Measurements from ENCODE around the gene TRIM29. TPM values are rescaled to one million over a fixed set of nuclear protein-coding genes. Genes with fewer than 3 reads are reported as not detected.

TRIM29 gene
- total and polyA plus RNA-seq, 2 of the 4 experiments (the other 2 are of a cell fraction): not detected

- Histone ChIP-seq H2AK9ac (replicated peaks; ENCODE audit: low read depth, low read length, poor library complexity) (no peak overlapping the region), H3K36me3 (ENCODE audit: control insufficient read depth, insufficient read depth, low read length) (no peaks in the 10 kb centered on the region), H4K5ac (ENCODE audit: low read depth, low read length) (no peak overlapping the region), H3K4me1 (ENCODE audit: control insufficient read depth, insufficient read depth, low read length) (no peaks in the 10 kb centered on the region), H3K4me3 (ENCODE audit: insufficient read depth, low read depth, low read length) (no peak overlapping the region), H2BK5ac (ENCODE audit: low read depth, low read length, poor library complexity, severe bottlenecking) (no peak overlapping the region), H4K91ac (ENCODE audit: insufficient read depth, low read depth, low read length) (no peak overlapping the region), H2BK15ac (ENCODE audit: low read depth, low read length) (no peak overlapping the region), H3K18ac (ENCODE audit: low read depth, low read length) (no peak overlapping the region), H3K56ac (ENCODE audit: extremely low read depth, insufficient read depth, low read length) (no peak overlapping the region), H2AK5ac (ENCODE audit: low read depth, low read length) (no peak overlapping the region), H3K9me1 (ENCODE audit: insufficient read depth, low read length) (no peaks in the 10 kb centered on the region), H4K20me1 (ENCODE audit: insufficient read depth, low read length) (no peaks in the 10 kb centered on the region), H3K14ac (replicated peaks; ENCODE audit: low read depth, low read length) (no peak overlapping the region), H2AFZ (replicated peaks; ENCODE audit: low read length, poor library complexity) (no peak overlapping the region), H3K27ac (ENCODE audit: insufficient read depth, low read length) (no peak overlapping the region), H3K27me3 (ENCODE audit: control insufficient read depth, insufficient read depth, low read length) (peaks cover 39% of the 10 kb centered on the region), H4K8ac (ENCODE audit: low read depth in 2 of 2, low read length in 2 of 2) (no peak overlapping the region), H3K23ac (ENCODE audit: low read depth, low read length) (no peak overlapping the region), H3K4ac (ENCODE audit: low read depth, low read length) (no peak overlapping the region), H2BK120ac (ENCODE audit: low read depth, low read length) (no peak overlapping the region), H2BK20ac (ENCODE audit: low read depth, low read length) (no peak overlapping the region), H3K4me2 (ENCODE audit: low read depth, low read length) (no peak overlapping the region), H3K9me3 (ENCODE audit: control insufficient read depth, insufficient read depth, low read length) (no peaks in the 10 kb centered on the region), H3K79me1 (ENCODE audit: low read depth in 1 of 2, low read length in 2 of 2) (no peaks in the 10 kb centered on the region), H3K9ac (ENCODE audit: low read depth, low read length) (no peak overlapping the region)
- DNase-seq (no peak), ATAC-seq (ENCODE audit: low read depth) (no peak)
- intact Hi-C loops (cut with micrococcal nuclease): no loop called here
- 86% methylated on average over 1 of the region's 5 CpGs; no CpG with 5 or more reads in 1 of the 2 experiments for WGBS, 2 experiments (ENCODE audit: extremely low coverage in 2 of 2, insufficient read length in 1 of 2)
- in situ Hi-C loops (cut with MboI; ENCODE audit: low sequenced_read_pairs): no loop called here
- ChIA-PET POLR2A (ENCODE audit: unreplicated experiment) (no interaction called here), CTCF (no interaction called here)
- BruUV-seq (replicated peaks): no TSS peak
- TF ChIP-seq RFX5 (IDR thresholded peaks at IDR 0.05; ENCODE audit: low read depth, low read length) (no peak), BHLHE40 (IDR thresholded peaks at IDR 0.05; ENCODE audit: low read depth, low read length) (no peak), CTCF (conservative IDR thresholded peaks at IDR 0.05; ENCODE audit: low read depth, low read length) (no peak), NFE2L2 (IDR thresholded peaks at IDR 0.05; ENCODE audit: low read depth, low read length) (no peak), CHD1 (IDR thresholded peaks at IDR 0.05; ENCODE audit: low read depth, low read length) (no peak), MAFK (IDR thresholded peaks at IDR 0.05; ENCODE audit: low read depth, low read length) (no peak), USF2 (IDR thresholded peaks at IDR 0.05; ENCODE audit: low read depth, low read length) (no peak), MXI1 (IDR thresholded peaks at IDR 0.05; ENCODE audit: borderline replicate concordance, low read depth, low read length) (no peak), MAZ (IDR thresholded peaks at IDR 0.05; ENCODE audit: borderline replicate concordance, low read depth, low read length) (no peak), SMC3 (IDR thresholded peaks at IDR 0.05; ENCODE audit: low read depth, low read length) (no peak), RCOR1 (IDR thresholded peaks at IDR 0.05; ENCODE audit: insufficient replicate concordance, low read length) (no peak), FOS (IDR thresholded peaks at IDR 0.05; ENCODE audit: low read depth, low read length) (no peak), CEBPB (IDR thresholded peaks at IDR 0.05; ENCODE audit: low read depth, low read length) (no peak), POLR2A (IDR thresholded peaks at IDR 0.05; ENCODE audit: low read depth, low read length) (no peak), RAD21 (IDR thresholded peaks at IDR 0.05; ENCODE audit: low read length) (no peak), ELK1 (IDR thresholded peaks at IDR 0.05; ENCODE audit: borderline replicate concordance, low read depth, low read length) (no peak)
- dilution Hi-C loops (cut with HindIII; ENCODE audit: low sequenced_read_pairs, unreplicated experiment): no loop called here
These were observed 10.0 kb upstream of the TRIM29 start for GRCh38 chr11:120147950-120148270.

Measured in IMR-90 (cell line).